Uterus (tissue), 2 donors: Measurements from ENCODE around the gene KCNC1.

ENCODE experiments used
- POLR2A ChIP-seq, 2 donors: fragments of 450-650 bp; IDR thresholded peaks; one replicate each; pipeline ENCODE4 v1.6.1; 2016; ENCODE audit warnings: antibody characterized with exemption in 2 of 2, mild to moderate bottlenecking in 1 of 2, moderate library complexity in 1 of 2
- TF ChIP-seq, protein P1 (sequence below), 4 experiments: fragments of 200-600 bp in 2 of 4; fragments of 450-650 bp in 2 of 4; sonication (generic) in 2 of 4; IDR thresholded peaks; one replicate each; pipeline ENCODE4 v1.5.1; 2016 to 2019; ENCODE audit warnings: antibody characterized with exemption in 4 of 4, mild to moderate bottlenecking in 2 of 4, moderate library complexity in 1 of 4

DNA sequence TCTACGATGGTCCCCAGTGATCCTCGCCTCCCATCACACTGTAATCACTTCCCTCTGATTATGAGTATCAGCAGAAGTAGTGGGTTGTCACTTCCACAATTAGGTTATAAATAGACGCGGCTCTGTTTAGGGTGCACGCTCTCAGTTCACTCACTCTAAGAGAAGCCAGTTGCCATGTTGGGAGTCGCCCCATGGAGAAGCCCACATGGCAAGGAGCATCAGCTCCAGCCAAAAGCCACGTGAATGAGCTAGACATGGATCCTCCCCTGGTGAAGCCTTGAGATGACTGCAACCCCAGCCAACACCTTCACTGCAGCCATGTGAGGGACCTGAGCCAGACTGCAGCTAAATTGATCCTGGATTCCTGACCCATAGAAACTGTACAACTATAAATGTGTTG lies 41.6 kb upstream of the KCNC1 start:
- no peak for TF ChIP-seq POLR2A (IDR thresholded peaks at IDR 0.05)
- TF ChIP-seq, protein P1, sequence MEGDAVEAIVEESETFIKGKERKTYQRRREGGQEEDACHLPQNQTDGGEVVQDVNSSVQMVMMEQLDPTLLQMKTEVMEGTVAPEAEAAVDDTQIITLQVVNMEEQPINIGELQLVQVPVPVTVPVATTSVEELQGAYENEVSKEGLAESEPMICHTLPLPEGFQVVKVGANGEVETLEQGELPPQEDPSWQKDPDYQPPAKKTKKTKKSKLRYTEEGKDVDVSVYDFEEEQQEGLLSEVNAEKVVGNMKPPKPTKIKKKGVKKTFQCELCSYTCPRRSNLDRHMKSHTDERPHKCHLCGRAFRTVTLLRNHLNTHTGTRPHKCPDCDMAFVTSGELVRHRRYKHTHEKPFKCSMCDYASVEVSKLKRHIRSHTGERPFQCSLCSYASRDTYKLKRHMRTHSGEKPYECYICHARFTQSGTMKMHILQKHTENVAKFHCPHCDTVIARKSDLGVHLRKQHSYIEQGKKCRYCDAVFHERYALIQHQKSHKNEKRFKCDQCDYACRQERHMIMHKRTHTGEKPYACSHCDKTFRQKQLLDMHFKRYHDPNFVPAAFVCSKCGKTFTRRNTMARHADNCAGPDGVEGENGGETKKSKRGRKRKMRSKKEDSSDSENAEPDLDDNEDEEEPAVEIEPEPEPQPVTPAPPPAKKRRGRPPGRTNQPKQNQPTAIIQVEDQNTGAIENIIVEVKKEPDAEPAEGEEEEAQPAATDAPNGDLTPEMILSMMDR (IDR thresholded peaks at IDR 0.05), result no peak
